Choroid plexus epithelial cell (primary cell): Measurements from ENCODE around the gene CEP95.
A peak's percentile ranks its signal among the peaks of the same experiment; 100 is the strongest.
"Not testable (repeated sequence)": the region's sequence is repeated elsewhere in the genome, so short reads cannot be mapped to it uniquely, and the experiment has no call there.

Experiments used
- DNase-seq: peaks from one replicate; pipeline ENCODE4 v3.0.0-alpha.2; 2010; ENCODE audit warnings: low read depth
- H3K4me3 ChIP-seq: 2 replicates; pipeline ENCODE4 v1.5.1; 2011; ENCODE audit warnings: low read depth, mild to moderate bottlenecking, control low read depth, low read length, moderate library complexity
- TF ChIP-seq, protein P1 (sequence below): conservative IDR thresholded peaks from 2 replicates; pipeline ENCODE4 v1.5.1; 2011; ENCODE audit warnings: low read depth, mild to moderate bottlenecking, control low read depth, inconsistent platforms, low read length, moderate library complexity

CEP95 gene, protein sequence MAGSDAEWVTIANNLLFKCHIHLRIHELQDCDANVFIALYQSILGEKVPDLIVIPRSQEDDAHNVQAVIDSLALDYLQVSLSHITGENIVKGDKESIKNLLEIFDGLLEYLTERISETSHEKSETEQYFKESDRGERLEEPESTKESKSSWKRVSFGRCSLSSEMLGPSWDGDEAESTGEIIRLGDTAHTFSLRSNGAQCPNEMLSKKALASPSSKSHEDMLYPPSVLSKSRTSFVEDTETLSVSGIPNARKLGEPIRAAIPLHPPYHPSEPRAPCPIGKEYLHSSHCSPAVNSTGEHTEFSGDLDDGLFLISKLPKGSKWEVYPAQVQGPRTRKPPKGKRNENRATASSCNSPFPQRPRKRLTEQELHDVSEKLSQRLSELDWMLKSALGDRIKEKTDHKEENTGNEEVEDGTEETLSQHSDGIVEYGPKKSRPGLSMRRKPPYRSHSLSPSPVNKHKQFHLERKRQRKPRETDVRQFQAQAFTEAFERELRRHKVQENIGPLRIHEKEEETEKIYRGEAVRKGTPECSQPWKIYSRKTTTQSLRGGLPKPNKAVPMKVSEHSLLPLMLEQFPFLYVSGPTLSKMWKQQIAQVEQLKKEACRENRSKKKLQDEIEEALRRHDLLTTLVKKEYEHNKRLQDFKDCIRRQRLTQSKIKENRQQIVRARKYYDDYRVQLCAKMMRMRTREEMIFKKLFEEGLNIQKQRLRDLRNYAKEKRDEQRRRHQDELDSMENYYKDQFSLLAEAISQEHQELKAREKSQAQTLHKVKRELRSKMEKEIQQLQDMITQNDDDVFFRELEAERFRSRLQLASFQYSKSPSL

DNA sequence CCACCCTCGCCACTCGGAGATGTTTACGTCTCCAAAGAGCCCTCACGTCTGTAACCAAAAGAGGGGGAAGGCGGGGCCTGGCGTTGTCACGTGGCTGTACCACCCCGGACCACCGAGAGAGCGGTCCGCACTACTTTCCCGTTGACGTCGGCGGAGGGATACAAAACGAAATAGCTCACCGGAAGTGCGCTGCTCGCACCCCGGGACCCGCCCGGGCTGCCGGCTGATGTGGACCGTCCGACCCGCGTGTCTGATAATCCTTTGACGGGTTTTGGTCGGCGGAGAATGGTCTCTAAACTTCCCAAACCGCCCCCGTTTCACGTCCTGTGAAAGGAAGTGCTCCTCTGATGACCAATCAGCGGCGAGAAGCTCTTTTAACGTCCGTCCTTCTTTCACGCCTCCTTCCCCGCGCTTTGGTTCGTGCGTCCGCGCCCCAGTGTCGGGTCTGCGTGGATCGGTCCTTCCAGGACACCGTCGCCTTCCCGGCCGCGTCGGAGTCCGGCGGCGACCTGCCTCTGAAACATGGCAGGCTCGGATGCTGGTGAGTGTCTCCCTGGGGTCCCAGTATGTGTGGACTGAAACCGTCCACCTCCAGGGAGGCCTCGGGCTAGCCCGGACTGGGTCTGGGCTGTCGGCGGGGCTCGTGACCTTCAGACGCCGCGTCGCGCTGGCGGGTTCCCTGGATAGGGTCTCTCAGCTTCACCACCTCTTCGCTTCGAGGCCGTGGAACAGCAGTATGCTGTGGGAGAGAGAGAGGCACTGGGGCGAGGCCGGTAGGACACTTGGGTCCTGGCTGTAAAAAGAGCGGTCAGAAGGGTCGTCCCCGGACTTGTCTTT, at the start of gene CEP95:
Gene CEP95, plus strand, starts transcription at position 402 of the 837 bp plus-strand sequence. Its CDS starts 121 bp downstream, at position 523.
- peak; percentile 99 for DNase-seq
- TF ChIP-seq, protein P1, sequence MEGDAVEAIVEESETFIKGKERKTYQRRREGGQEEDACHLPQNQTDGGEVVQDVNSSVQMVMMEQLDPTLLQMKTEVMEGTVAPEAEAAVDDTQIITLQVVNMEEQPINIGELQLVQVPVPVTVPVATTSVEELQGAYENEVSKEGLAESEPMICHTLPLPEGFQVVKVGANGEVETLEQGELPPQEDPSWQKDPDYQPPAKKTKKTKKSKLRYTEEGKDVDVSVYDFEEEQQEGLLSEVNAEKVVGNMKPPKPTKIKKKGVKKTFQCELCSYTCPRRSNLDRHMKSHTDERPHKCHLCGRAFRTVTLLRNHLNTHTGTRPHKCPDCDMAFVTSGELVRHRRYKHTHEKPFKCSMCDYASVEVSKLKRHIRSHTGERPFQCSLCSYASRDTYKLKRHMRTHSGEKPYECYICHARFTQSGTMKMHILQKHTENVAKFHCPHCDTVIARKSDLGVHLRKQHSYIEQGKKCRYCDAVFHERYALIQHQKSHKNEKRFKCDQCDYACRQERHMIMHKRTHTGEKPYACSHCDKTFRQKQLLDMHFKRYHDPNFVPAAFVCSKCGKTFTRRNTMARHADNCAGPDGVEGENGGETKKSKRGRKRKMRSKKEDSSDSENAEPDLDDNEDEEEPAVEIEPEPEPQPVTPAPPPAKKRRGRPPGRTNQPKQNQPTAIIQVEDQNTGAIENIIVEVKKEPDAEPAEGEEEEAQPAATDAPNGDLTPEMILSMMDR: no peak

DNA sequence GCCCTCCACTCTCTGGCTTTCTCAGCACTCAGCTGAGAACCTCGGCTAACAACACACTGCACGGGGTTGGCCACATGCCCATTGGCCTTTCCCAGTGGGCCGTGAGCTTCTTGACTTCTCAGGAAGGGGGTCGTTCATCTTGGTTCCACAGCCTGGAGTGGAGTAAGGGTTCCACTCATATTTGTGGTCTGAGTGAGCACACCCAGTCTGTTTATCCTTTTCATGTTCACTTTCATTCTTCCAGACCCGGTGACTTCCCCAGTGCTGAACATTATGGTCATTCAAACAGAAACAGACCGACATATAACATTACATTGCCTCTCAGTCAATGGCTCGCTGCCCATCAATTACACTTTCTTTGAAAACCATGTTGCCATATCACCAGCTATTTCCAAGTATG, 49.6 kb upstream of the CEP95 start:
- peak; percentile 94 for DNase-seq
- TF ChIP-seq, protein P1: no peak
- no peak overlapping the region for H3K4me3 ChIP-seq

More for the DNA sequence above, at the start of gene CEP95:
- H3K4me3 ChIP-seq: peak within 1 kb of the TSS; percentile 100

DNA sequence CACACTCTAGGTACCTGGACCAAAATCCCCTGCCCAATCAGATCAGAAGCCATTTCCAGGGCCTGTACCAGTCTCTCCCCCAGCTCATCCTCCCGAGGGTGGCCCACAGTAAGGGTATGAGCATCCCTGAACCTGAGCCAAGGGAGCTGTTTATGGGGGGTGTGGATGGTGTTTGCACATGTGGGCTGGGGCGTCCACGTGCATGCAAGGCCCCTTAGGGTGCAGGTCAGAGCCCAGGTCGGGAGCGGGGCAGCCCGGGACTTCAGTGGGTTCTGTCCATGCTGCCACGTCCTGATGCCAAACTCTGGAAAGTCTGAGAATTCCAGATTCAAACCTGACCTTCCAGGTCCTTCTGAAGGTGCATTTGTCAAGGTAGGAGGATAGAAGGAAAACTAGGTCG, 48.0 kb upstream of the CEP95 start:
- DNase-seq: no peak
- H3K4me3 ChIP-seq: no peak overlapping the region
- TF ChIP-seq, protein P1: no peak

DNA sequence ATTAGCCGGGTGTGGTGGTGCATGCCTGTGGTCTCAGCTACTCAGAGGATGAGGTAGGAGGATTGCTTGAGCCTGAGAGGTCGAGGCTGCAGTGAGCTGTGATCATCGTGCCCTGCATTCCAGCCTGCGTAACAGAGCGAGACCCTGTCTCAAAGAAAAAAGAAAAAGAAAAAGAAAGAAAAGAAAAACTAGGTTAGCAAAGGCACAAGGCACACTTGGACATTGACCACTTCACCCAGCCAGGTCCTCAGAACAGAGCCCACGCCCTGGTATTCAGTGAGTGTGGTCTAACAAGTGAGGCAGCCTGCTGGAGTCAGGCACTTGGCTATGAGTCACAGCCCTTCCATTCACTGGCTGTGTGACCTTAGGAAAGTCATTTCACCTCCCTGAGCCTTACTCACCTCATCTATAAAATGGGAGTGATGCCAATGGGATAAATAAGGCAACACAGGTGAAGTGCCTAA, 47.5 kb upstream of the CEP95 start:
- TF ChIP-seq, protein P1: no peak
- H3K4me3 ChIP-seq: no peak overlapping the region
- DNase-seq: peak; percentile 83

DNA sequence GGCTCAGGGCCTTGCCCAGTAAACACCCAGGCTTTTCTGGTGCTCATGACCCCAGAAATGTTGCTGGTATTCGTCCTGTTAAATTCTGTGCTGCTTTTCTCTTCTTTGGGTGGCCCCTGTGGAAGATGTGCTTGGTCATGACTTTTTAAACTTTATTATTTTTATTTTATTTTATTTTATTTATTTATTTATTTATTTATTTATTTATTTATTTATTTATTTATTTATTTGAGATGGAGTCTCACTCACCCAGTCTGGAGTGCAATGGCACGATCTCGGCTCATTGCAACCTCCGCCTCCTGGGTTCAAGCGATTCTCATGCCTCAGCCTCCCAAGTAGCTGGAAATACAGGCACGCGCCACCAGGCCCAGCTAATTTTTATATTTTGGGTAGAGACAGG, 47.0 kb upstream of the CEP95 start:
- H3K4me3 ChIP-seq, DNase-seq: not testable (repeated sequence)

DNA sequence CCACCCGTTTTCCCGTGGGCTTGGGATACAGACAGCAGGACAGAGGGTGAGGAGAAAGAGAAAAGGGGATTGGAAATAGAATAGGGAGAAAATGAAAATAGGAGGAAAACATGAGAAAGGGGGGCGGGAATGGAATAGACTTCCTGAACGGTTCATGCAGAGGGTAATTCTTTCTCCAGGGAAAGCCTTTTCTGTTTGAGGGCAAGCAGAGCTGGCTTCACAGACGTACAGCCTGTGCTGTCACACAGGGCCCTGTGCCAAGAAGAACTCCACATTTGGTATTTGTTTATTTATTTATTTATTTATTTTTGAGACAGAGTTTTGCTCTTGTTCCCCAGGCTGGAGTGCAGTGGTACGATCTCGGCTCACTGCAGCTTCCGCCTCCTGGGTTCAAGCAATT, 45.8 kb upstream of the CEP95 start:
- no peak overlapping the region for H3K4me3 ChIP-seq
- peak; percentile 64 for DNase-seq
- TF ChIP-seq, protein P1: no peak

DNA sequence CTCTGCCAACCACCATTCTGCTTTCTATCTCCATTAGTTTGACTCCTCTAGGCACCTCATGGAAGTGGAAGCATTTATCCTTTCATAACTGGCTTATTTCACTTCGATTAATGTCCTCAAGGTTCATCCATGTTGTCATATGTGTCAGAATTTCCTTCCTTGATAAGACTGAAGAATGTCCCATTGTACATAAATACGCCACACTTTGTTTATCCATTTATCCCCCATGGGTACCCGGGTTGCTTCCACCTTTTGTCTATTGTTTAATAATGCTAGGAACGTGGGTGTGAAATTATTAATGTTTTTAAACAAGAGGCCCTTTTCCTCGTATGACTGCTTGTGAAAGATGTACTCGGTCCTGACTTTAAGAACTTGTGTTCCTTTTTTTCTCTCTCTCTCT, 45.0 kb upstream of the CEP95 start:
- TF ChIP-seq, protein P1: no peak
- H3K4me3 ChIP-seq: no peak overlapping the region
- no peak for DNase-seq
